DND-41 (cell line): ENCODE measurements around the gene THOP1.

Experiments used
- ATAC-seq: fragments of 200-7000 bp; cut with Tn5 transposase; 3 replicates; pipeline ENCODE4 v1.9.1; 2021; ENCODE audit warnings: low read depth; ENCODE audit not compliant: insufficient read depth
- DNase-seq: peaks from one replicate; pipeline ENCODE4 v3.0.0-alpha.2; 2020
- H2AFZ ChIP-seq: 2 replicates; pipeline ENCODE4 v1.6.0; 2012; ENCODE audit warnings: low read depth, low read length
- H3K27ac ChIP-seq: 2 replicates; pipeline ENCODE4 v1.5.1; 2012; ENCODE audit warnings: low read length, inconsistent platforms
- H3K27me3 ChIP-seq: fragments of 200-600 bp; sonication (generic); 2 replicates; pipeline ENCODE4 v1.6.0; 2012; ENCODE audit warnings: low read length, mild to moderate bottlenecking, inconsistent platforms; ENCODE audit not compliant: insufficient read depth, poor library complexity
- H3K36me3 ChIP-seq: 2 replicates; pipeline ENCODE4 v1.5.1; 2012; ENCODE audit warnings: low read length, inconsistent platforms; ENCODE audit not compliant: insufficient read depth
- H3K4me1 ChIP-seq: 2 replicates; pipeline ENCODE4 v1.5.1; 2012; ENCODE audit warnings: mild to moderate bottlenecking, low read length; ENCODE audit not compliant: insufficient read depth
- H3K4me2 ChIP-seq: 2 replicates; pipeline ENCODE4 v1.6.0; 2012; ENCODE audit warnings: mild to moderate bottlenecking, moderate library complexity, low read length, inconsistent platforms; ENCODE audit not compliant: insufficient read depth
- H3K4me3 ChIP-seq, 2 experiments: fragments of 200-600 bp in 1 of 2; shearing (Covaris generic) in 1 of 2; 2 replicates each; pipeline ENCODE4 v1.5.1; 2012 to 2016; ENCODE audit warnings: inconsistent platforms in 2 of 2, low read length in 2 of 2, mild to moderate bottlenecking in 2 of 2, low read depth in 1 of 2, moderate library complexity in 1 of 2
- H3K79me2 ChIP-seq: 2 replicates; pipeline ENCODE4 v1.6.0; 2012; ENCODE audit warnings: low read length, inconsistent platforms; ENCODE audit not compliant: insufficient read depth
- H3K9ac ChIP-seq: 2 replicates; pipeline ENCODE4 v1.6.0; 2012; ENCODE audit warnings: low read depth, mild to moderate bottlenecking, inconsistent platforms, low read length, moderate library complexity
- H3K9me3 ChIP-seq: 2 replicates; pipeline ENCODE4 v1.5.1; 2012; ENCODE audit warnings: low read length, moderate library complexity, mild to moderate bottlenecking, inconsistent platforms; ENCODE audit not compliant: insufficient read depth, severe bottlenecking
- H4K20me1 ChIP-seq: 2 replicates; pipeline ENCODE4 v1.6.0; 2012; ENCODE audit warnings: low read length; ENCODE audit not compliant: insufficient read depth
- CTCF ChIP-seq: IDR thresholded peaks from 2 replicates; pipeline ENCODE4 v1.5.1; 2012; ENCODE audit warnings: borderline replicate concordance, low read length, moderate library complexity, mild to moderate bottlenecking; ENCODE audit not compliant: poor library complexity, severe bottlenecking; ENCODE audit errors: extremely low read depth
- EZH2 ChIP-seq: IDR thresholded peaks from 3 replicates; pipeline ENCODE4 v1.6.1; 2012; ENCODE audit warnings: borderline replicate concordance, low read depth, mild to moderate bottlenecking, moderate library complexity, low read length, inconsistent platforms; ENCODE audit not compliant: severe bottlenecking

The THOP1 gene

GRCh38 chr19:2777952-2778683 is 7.2 kb upstream of the THOP1 start:
- Histone ChIP-seq H3K4me3 (no peak overlapping the region), H3K36me3 (peaks cover 37% of the 10 kb centered on the region), H3K4me1 (peaks cover 32% of the 10 kb centered on the region), H3K9ac (no peak overlapping the region), H3K27me3 (no peaks in the 10 kb centered on the region), H3K79me2 (peaks cover 95% of the 10 kb centered on the region), H3K4me2 (no peak overlapping the region), H3K9me3 (no peaks in the 10 kb centered on the region), H4K20me1 (peaks cover 88% of the 10 kb centered on the region), H3K27ac (no peak overlapping the region), H2AFZ (no peak overlapping the region)
- ATAC-seq, result no peak
- DNase-seq, result no peak
- TF ChIP-seq EZH2 (no peak), CTCF (no peak)

GRCh38 chr19:2779121-2779740 is 6.1 kb upstream of the THOP1 start:
- ATAC-seq (no peak), DNase-seq (no peak)
- H3K9me3 ChIP-seq, result no peaks in the 10 kb centered on the region
- H3K79me2 ChIP-seq, result peaks cover 94% of the 10 kb centered on the region
- peaks cover 33% of the 10 kb centered on the region for H3K36me3 ChIP-seq
- no peak overlapping the region for H3K27ac ChIP-seq
- peaks cover 84% of the 10 kb centered on the region for H4K20me1 ChIP-seq
- peak overlapping the region; percentile 11; the same call in 1 of the 2 replicates for H3K4me2 ChIP-seq
- H3K9ac ChIP-seq, result no peak overlapping the region
- H3K4me1 ChIP-seq, result peaks cover 42% of the 10 kb centered on the region
- H2AFZ ChIP-seq, result no peak overlapping the region
- no peak overlapping the region for H3K4me3 ChIP-seq
- no peaks in the 10 kb centered on the region for H3K27me3 ChIP-seq
- TF ChIP-seq EZH2, result no peak

GRCh38 chr19:2780284-2780683 is 5.0 kb upstream of the THOP1 start:
- peaks cover 51% of the 10 kb centered on the region for H3K4me1 ChIP-seq
- H3K27ac ChIP-seq, result no peak overlapping the region

More at GRCh38 chr19:2780284-2780683, 5.0 kb upstream of the THOP1 start:
- H3K4me2 ChIP-seq, result peak overlapping the region; percentile 72; the same call in 1 of the 2 replicates
- no peak overlapping the region for H3K4me3 ChIP-seq
- H3K9me3 ChIP-seq, result no peaks in the 10 kb centered on the region
- no peak overlapping the region for H2AFZ ChIP-seq
- H3K79me2 ChIP-seq, result peaks cover 83% of the 10 kb centered on the region
- H3K9ac ChIP-seq, result no peak overlapping the region
- DNase-seq, result no peak
- peaks cover 73% of the 10 kb centered on the region for H4K20me1 ChIP-seq
- peaks cover 26% of the 10 kb centered on the region for H3K36me3 ChIP-seq
- H3K27me3 ChIP-seq, result no peaks in the 10 kb centered on the region
- TF ChIP-seq CTCF, result no peak
- no peak for TF ChIP-seq EZH2
- no peak for ATAC-seq
